CD4-positive, alpha-beta T cell treated with Interleukin-4 for 1 hour (primary cell): Measurements from ENCODE around the gene ZFP57.
A peak's percentile ranks its signal among the peaks of the same experiment; 100 is the strongest.

Experiments
- DNase-seq, 2 donors: peaks; one replicate each; pipeline ENCODE4 v3.0.0-alpha.2; 2020 to 2022

Gene ZFP57

DNA sequence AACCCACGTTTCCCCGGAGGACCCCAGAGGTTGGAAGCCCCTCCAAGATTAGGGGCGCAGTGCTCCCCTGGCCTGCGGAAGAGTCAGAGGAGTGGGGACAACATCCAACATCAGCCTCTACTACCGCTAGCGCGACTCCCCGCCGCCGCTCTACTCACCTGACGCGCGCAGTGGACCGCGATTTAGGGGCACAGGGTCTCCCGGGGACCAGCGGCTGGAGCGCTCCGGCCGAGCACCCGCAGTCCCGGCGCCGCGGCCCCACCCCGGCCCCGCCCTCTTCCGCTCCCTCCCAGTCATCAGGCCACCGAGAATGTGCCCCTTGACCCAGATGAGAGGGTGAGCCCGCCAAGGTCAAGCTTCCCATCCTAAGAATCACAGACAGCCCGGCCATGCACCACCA, at the start of gene ZFP57:
Gene ZFP57, minus strand, starts transcription at position 249 of the 400 bp plus-strand sequence. CDS start 4,149 bp downstream, outside the sequence.
- no peak for DNase-seq

DNA sequence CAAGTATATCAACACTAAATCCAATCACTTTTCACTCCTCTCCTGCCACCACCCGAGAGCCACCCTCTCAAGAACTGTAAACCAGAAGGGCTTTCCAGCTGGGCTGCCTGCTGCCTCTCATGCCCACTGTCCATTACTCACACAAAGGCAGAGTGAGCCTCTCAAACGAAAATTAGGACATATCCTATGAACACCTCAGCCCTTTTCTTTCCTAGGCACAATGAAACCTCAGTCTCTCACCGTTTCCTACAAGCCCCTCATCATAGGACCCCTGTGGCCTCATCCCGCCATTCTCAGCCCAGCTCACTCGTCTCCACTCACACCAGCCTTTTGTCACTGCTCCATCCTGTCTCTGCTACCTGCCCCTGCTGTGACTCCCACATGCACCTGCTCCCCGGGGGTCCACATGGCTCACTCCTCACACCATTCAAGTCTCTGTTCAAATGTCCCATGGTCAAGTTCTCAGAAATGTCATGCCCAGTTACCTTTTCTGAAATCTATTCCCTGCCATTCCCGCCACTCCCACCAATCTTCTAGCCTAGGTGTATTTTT, 49.7 kb upstream of the ZFP57 start:
- peak in 1 of 2 donors; percentile 26 for DNase-seq

DNA sequence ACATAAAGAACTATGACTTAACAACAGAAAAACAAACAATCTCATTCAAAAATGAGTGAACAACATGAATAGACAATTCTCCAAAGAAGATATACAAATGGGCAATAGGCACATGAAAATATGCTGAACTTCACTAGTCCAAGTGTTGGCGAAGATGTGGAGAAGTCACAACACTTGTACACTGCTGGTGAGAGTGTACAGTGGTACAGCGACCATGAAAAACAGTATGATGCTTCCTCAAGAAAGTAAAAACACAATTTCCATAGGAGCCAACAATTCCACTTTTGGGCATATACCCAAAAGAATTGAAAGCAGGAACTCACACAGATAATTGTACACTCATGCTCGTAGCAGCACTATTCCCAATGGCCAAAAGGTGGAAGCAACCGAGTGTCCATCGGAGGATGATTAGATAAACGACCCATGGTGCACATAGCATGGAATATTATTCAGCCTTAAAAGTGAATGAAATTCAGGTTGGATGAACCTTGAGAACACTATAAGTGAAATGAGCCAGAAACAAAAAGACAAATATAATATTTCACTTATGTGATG, 48.9 kb upstream of the ZFP57 start:
- DNase-seq = peak in 1 of 2 donors; percentile 36

DNA sequence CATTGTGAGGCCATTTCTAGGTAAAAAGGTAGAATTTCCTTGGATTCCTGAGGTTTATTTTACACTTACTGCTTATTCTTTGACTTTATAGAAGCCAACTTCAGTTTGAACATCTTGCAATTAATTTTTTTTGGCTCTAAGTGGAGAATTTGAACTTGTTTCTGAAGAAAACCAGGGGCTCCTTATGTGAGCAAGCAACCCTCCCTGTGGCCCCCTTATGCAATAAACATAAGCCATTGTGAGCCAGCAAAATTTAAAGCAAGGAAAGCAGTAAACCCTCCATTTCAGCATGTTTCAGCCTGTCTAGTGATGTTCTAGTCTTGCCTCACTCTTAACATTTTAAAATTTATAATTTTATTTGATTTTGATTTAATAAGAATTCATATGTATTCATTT, 47.9 kb upstream of the ZFP57 start:
- peak in 1 of 2 donors; percentile 41 for DNase-seq

DNA sequence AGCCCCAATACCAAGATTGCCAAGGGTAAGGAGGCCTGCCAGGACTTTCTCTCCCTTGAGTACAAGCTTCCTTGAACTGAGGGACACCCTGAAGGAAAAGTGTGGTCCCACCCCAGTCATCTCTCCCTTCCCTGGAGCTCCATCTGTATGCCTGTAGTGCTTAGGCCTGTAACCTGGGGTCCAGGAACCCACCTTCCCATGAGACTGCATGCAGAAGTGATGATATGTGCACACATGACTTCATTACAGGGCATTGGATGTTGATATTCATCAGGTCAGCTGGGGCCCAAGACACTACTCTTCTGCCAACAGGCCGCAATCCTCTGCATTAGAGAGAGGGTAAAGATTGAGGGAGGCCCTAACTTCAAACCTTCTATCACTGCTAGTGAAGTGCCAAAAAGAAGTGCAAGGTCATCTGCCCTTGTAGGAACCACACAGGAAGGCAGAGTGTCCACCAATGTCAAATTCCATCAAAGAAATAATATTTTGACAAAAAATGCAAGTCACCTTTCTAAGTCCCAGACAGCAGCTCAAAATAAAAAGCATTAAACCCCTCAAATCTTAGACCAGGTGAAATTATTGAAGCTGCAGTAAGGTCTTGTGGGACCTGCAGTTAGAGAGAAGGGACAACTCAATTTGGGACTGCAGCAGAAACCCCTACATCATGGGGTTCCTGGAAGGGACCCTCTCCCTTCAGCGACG, 47.4 kb upstream of the ZFP57 start:
- DNase-seq = peak in 1 of 2 donors; percentile 32

DNA sequence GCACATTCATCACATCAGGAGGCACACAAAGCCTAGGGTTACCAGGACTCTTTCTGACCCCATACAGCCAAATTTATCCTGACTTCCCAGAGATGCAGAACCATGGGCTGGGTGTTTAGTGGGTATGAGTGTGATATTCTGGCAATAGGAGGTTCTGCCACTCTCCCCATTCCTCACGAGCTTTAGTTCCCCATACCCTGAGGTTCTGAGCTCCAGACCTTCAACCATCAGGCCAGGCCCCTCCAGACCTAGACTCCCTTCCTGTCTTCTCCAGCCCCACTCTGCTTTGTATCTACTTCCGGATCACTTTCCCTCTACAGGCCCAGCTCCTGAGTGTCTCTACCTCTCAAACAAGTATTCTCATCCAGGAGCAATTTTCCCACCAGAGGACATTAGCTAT, 46.7 kb upstream of the ZFP57 start:
- peak in 1 of 2 donors; percentile 22 for DNase-seq

DNA sequence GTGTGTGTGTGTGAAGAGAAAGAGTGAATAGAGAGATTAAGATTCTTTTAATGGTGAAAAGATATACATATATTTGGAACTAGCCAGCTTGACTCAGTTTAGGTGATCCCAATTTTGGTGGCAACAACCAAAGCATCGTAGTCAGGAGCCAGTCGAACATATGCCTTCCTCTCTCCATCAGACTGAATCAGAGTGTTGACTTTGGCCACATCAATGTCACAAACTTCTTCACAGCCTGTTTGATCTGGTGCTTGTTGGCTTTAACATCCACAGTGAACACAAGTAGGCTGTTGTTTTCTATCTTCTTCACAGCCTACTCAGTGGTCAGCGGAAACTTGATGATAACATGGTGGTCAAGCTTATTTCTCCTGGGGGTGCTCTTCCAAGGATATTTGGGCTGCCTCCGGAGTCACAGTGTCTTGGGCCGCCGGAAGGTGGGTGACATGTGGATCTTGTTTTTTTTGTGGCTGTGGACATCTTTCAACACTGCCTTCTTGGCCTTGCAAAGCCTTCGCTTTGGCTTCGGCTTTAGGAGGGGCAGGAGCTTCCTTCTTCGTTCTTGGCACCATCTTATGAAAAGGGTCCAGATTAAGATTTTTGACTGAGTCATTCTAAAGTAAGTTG, 45.7 kb upstream of the ZFP57 start:
- DNase-seq = peak in 1 of 2 donors; percentile 45

DNA sequence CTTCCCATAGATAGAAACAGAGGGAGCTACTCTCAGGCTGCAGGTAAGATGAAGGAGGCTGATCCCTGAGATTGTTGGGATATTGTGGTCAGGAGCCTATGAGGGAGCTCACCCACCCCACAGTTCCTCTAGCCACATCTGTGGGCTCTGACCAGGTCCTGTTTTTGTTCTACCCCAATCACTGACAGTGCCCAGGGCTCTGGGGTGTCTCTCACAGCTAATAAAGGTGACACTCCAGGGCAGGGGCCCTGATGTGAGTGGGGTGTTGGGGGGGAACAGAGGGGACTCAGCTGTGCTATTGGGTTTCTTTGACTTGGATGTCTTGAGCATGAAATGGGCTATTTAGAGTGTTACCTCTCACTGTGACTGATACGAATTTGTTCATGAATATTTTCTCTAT, 45.0 kb upstream of the ZFP57 start:
- peak in 1 of 2 donors; percentile 38 for DNase-seq

DNA sequence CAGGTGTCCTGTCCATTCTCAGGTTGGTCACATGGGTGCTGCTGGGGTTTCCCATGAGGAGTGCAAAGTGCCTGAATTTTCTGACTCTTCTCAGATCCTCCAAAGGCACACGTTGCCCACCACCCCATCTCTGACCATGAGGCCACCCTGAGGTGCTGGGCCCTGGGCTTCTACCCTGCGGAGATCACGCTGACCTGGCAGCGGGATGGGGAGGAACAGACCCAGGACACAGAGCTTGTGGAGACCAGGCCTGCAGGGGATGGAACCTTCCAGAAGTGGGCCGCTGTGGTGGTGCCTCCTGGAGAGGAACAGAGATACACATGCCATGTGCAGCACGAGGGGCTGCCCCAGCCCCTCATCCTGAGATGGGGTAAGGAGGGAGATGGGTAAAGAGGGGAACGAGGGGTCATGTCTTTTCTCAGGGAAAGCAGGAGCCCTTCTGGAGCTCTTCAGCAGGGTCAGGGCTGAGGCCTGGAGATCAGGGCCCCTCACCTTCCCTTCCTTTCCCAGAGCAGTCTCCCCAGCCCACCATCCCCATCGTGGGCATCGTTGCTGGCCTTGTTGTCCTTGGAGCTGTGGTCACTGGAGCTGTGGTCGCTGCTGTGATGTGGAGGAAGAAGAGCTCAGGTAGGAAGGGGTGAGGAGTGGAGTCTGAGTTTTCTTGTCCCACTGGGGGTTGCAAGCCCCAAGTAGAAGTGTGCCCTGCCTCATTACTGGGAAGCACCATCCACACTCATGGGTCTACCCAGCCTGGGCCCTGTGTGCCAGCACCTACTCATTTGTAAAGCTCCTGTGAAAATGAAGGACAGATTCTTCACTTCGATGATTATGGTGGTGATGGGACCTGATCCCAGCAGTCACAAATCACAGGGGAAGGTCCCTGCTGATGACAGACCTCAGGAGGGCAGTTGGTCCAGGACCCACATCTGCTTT, 44.3 kb upstream of the ZFP57 start:
- DNase-seq = peak in 1 of 2 donors; percentile 28

DNA sequence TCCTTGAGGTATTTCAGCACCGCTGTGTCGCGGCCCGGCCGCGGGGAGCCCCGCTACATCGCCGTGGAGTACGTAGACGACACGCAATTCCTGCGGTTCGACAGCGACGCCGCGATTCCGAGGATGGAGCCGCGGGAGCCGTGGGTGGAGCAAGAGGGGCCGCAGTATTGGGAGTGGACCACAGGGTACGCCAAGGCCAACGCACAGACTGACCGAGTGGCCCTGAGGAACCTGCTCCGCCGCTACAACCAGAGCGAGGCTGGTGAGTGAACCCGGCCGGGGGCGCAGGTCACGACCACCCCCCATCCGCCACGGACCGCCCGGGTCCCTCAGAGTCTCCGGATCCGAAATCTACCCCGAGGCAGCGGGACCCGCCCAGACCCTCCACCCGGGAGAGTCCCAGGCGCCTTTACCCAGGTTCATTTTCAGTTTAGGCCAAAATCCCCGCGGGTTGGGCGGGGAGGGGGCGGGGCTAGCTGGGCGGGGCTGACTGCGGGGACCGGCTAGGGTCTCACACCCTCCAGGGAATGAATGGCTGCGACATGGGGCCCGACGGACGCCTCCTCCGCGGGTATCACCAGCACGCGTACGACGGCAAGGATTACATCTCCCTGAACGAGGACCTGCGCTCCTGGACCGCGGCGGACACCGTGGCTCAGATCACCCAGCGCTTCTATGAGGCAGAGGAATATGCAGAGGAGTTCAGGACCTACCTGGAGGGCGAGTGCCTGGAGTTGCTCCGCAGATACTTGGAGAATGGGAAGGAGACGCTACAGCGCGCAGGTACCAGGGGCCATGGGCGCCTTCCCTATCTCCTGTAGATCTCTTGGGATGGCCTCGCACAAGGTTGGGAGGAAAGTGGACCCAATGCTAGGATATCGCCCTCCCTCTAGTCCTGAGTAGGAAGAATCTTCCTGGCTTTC, 43.0 kb upstream of the ZFP57 start:
- DNase-seq = peak; percentile 82 to 89

DNA sequence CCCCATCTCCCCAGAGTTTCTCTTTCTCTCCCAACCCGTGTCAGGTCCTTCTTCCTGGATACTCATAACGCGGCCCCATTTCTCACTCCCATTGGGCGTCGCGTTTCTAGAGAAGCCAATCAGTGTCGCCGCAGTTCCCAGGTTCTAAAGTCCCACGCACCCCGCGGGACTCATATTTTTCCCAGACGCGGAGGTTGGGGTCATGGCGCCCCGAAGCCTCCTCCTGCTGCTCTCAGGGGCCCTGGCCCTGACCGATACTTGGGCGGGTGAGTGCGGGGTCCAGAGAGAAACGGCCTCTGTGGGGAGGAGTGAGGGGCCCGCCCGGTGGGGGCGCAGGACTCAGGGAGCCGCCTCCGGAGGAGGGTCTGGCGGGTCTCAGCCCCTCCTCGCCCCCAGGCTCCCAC, 42.3 kb upstream of the ZFP57 start, which contains the start of gene HLA-F:
Gene HLA-F, plus strand, starts transcription at position 173 of the 404 bp plus-strand sequence. Its CDS starts 30 bp downstream, at position 203.
- peak; percentile 94 to 97 for DNase-seq

DNA sequence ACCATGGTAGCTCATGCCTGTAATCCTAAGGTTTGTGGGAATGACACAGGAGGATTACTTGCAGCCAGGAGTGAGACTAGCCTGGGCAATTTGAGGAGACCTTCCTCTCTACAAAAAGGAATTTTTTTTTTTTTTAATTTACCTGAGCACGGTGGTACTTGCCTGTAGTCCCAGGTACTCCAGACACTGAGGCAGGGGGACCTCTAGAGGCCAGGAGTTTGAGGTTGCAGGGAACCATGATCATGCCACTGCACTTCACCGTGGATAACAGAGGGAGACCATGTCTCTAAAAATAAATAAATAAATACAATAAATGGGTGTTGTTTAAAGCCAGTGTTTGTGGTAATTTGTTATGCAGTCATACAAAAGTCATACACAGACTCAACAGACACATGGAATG, 39.9 kb upstream of the ZFP57 start:
- peak; percentile 40 to 56 for DNase-seq

DNA sequence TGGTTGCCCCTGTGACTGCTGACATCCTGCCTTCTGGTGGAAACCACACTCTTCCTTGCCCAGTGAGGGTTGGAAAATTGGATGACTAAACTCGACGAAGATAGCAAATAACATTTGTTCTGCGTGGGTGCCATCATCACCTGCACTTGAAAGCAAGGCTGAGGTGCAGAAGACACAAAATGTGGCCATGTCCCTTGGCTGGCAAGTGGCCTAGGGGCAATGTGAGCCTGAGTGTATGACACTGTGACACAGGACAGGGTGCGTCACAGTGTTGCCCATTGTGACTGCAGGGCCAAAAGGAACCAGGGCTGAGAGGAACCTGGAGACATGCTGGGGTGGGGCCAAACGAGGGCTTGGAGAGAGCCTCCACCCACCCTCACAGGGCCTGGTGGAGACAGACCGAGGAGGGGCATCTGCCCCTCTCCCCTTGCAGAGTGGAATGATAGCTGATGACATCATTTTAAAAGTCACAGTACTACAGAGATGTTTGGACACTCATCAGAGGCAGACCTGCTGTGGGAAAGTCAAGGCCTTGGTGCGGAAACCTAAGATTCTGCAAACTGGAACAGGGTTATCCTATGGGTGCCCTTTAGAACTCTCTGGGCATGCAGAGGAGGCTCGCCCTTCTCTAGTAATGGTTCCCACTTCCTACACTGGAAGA, 29.5 kb upstream of the ZFP57 start:
- DNase-seq = no peak

DNA sequence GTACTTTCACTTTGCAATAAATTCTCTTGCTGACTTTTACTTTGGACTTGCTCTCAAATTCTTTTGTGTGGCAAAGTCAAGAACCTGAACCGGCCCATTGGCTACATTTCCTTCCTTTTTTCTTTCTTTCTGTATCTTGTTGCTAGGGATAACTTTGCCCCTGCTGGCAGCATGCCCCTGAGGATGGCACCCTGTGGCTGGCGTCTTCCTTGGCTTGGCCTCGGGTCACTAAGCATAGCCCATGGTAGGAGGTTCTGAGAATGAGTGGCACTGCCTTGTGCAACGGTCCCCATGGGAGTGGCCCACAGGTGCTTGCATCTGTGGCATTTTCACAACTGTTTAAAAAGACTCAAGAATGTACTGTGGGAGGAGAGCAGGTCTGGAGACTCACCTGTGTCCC, 28.2 kb upstream of the ZFP57 start:
- DNase-seq = no peak

DNA sequence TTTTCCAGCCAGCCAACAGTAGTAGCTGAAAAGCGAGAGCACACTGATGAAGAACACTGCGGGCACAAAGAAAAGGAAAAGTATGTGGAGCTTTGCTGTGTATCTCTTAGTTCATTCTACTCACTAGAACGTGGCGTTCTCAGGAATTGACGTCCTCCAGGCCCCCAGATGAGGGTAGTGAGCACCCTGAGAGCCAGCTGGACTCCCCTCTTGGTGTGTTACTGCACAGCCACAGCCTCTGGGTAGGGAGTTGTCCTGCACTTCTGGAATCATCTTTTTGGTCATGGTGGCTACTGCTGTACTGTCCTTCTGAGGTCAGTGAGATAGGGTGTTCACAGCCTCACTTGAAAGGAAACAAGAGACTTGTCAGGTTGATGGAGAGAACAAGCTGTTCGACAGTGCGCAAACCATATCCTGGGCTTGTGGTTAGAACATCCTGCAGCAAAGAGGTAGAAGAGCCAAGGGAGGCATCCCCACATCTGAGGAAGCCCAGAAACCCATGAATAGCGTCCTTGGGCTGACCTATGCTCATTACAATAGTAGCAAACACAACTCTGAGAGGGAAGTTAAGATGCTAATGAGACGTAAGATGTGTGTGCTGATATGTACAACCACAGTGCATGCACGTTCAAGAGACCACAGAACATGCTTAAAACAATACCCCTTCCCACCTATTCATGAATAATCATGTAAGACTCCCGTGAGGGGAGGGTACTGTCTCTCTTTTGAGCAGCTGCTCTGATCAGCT, 27.7 kb upstream of the ZFP57 start:
- DNase-seq = peak; percentile 74 to 85

DNA sequence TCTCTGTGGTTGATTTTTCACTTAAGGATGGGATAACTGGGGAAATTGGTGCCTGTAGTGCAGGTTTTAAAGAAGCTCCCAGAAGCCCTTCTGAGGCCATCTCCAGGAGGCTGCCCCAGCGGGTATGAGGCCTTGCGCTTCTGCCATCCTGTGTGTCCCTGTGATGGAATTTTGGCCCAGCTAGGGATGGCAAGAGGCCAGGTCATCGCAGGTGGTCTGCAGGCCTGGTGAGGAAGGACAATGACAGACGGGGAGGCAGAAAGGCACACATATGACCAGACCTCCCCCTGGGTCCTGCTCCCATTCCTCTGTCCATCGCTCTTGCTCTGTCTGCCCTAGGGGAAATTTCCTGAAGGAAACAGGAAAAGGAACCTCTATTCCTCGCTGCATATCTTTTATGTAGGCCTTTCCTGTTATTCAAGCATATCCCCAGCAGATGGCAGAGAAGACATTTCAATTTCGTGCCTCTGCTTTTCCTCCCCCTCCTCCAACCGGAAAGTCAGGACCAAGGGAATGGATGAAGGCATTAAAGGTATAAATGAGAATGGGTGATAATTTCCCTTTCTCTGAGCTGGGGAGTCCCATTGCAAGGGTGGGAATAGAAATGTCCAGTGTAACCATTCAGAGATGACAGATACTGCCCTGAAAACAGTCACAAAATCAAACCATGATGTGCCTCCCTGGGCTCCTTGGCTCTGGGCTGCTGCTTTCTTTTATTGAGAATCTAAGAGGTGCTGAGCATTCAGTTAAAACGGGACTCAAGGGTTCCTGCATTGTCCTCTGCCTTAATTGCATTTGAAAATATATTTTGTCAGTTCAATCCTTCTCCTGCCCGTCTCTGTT, 24.7 kb upstream of the ZFP57 start:
- DNase-seq = peak in 1 of 2 donors; percentile 55

DNA sequence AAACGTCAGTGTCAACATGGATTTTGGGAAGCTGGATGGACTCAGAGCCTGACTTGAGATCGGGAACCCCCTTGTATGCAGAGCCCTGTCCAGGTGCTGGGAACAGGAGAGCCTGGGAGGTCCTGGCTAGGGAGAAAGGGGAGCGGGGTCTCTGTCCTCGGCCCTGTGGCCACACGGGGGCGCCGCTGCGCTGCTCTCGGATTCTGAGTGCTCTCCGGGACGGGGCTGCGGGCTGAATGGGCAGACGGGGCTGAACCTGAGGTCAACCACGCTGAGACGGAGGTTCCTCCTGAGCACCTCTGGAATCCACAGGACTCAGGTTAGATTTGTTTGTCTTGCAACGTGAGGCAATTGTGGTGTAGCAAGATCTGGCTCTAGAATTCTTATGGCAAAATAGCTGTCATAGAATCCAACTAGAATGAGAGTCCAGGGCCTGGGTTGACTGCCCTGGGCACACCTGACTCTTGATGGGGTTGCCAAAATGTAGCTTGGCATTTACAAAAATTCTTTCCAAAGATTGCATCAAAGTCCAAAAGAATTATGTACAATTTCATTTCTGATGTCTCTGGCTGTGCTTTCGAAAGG, 21.7 kb upstream of the ZFP57 start:
- peak; percentile 71 to 76 for DNase-seq
